ENCODE results near the gene LIG1. TPM values are rescaled to one million over a fixed set of nuclear protein-coding genes. Genes with fewer than 3 reads are reported as not detected.

Gene LIG1
- total and polyA plus RNA-seq, 7 donors: 2.6 to 5.2 (median 3.3) TPM

DNA sequence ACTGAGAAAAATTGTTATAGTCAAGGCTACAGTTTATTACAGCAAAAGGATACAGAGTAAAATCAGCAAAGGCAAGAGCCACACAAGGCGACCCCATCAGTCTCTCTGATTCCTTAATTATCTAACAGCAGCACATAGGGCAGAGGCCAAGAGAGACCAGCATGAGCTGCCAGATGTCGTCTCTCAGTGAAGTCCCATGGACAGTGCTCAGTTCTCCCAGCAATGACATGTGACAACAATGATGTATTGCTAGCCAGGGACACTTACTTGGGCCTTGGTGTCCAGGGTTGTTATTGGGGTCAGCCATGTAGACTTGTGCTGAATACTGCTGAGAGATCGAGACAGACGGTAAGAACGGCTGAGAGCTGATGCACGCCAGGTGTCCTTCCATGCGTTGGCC is 22.6 kb upstream of the LIG1 start:
- no peak for DNase-seq
- intact Hi-C loops (cut with DNase I): no loop called here
- Histone ChIP-seq H3K4me1 (no peaks in the 10 kb centered on the region), H3K4me3 (no peak overlapping the region), H3K9me3 (no peaks in the 10 kb centered on the region), H3K27me3 (ENCODE audit: insufficient read depth in 3 of 3, low read length in 2 of 3) (peaks cover 0 to 2% (median 0%) of the 10 kb centered on the region in 3 donors), H3K27ac (no peak overlapping the region), H3K36me3 (ENCODE audit: insufficient read depth in 1 of 2, low read depth in 1 of 2) (no peaks in the 10 kb centered on the region)
- ATAC-seq: no peak
- 69 to 74% (median 69%) methylated on average over 7 of the region's 7 CpGs for WGBS, 3 donors
- TF ChIP-seq, protein P1, sequence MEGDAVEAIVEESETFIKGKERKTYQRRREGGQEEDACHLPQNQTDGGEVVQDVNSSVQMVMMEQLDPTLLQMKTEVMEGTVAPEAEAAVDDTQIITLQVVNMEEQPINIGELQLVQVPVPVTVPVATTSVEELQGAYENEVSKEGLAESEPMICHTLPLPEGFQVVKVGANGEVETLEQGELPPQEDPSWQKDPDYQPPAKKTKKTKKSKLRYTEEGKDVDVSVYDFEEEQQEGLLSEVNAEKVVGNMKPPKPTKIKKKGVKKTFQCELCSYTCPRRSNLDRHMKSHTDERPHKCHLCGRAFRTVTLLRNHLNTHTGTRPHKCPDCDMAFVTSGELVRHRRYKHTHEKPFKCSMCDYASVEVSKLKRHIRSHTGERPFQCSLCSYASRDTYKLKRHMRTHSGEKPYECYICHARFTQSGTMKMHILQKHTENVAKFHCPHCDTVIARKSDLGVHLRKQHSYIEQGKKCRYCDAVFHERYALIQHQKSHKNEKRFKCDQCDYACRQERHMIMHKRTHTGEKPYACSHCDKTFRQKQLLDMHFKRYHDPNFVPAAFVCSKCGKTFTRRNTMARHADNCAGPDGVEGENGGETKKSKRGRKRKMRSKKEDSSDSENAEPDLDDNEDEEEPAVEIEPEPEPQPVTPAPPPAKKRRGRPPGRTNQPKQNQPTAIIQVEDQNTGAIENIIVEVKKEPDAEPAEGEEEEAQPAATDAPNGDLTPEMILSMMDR (IDR thresholded peaks at IDR 0.05): no peak

DNA sequence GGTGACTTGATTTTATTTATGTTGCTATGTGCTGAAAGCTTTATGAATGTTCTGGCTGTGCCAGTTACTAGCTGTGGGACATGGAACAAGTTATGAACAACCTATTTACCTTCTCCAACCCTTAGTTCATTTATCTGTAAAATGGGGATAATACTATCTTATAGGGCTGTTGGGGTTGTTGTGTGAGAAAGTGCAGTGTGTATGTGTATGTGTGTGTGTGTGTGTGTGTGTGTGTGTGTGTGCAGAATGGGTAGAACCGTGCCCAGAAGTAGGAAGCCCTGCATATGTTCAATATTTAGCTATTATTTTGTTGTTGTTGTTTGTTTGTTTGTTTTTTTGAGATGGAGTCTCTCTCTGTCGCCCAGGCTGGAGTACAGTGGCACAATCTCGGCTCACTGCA is 20.7 kb upstream of the LIG1 start:
- no peak for ATAC-seq
- no peak for DNase-seq
- Histone ChIP-seq H3K4me1 (no peaks in the 10 kb centered on the region), H3K9me3 (no peaks in the 10 kb centered on the region), H3K36me3 (ENCODE audit: insufficient read depth in 1 of 2, low read depth in 1 of 2) (no peaks in the 10 kb centered on the region), H3K27ac (no peak overlapping the region), H3K27me3 (ENCODE audit: insufficient read depth in 3 of 3, low read length in 2 of 3) (peaks cover 0 to 1% (median 0%) of the 10 kb centered on the region in 3 donors), H3K4me3 (no peak overlapping the region)
- WGBS, 3 donors: 87 to 92% (median 92%) methylated on average over 3 of the region's 3 CpGs
- TF ChIP-seq, protein P1 (IDR thresholded peaks at IDR 0.05): no peak
- intact Hi-C loops (cut with DNase I): no loop called here

DNA sequence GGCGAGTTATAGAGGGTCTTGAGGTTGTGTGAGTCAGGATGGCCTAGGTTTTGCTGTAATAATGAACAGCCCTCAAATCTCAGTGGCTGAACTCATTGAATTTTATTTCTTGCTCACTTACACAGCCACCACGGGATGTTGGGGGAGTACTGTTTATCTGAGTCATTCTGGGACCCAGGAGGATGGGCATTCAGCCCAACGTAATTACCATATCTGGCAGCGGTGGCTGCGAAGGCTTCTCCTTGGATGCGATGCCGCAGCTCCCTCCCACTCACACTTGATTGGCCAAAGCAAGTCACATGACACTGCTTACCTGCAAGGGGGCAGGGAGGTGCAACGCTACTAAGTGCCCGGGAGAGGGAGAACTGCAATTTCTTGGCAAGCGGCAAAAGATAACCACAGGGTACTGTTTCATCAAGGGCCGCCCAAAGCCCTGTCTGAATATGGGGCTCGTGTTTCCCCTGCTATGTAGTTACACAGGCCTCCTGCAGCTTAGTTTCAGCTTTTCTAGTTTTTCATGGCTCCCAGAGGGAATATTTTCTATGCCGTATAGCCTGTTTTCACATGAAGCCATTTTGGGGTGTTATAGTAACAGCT is 20.2 kb upstream of the LIG1 start:
- ATAC-seq (peak in 2 of 4 donors; percentile 34 to 48), DNase-seq (no peak)
- H3K4me1 ChIP-seq: no peaks in the 10 kb centered on the region
- intact Hi-C loops (cut with DNase I): no loop called here
- H3K27me3 ChIP-seq (ENCODE audit: insufficient read depth in 3 of 3, low read length in 2 of 3): no peaks in the 10 kb centered on the region
- TF ChIP-seq, protein P1 (IDR thresholded peaks at IDR 0.05): no peak
- H3K9me3 ChIP-seq: no peaks in the 10 kb centered on the region
- H3K4me3 ChIP-seq: no peak overlapping the region
- 64 to 69% (median 65%) methylated on average over 13 of the region's 13 CpGs for WGBS, 3 donors
- H3K27ac ChIP-seq: no peak overlapping the region
- no peaks in the 10 kb centered on the region for H3K36me3 ChIP-seq (ENCODE audit: insufficient read depth in 1 of 2, low read depth in 1 of 2)

DNA sequence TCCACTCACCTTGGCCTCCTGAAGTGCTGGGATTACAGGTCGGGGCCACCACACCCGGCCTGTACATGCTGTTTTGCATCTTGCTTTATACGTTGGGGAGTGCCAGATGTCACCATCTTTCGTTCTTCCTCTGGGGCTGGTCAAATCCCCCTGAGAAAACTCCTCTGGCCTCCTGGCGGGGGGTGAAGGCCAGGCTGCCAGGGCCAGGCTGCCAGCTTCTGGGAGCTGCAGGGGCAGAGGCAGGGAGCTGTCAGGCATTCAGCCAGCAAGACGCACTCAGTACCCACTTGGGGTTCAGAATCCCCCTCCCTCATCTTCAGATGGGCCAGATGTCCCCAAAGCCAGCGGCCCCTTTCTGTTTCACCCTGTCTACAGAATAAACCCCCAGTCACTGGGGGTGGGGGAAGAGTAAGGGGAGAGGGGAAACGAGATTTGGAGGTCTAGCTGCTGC is 16.4 kb upstream of the LIG1 start:
- Histone ChIP-seq H3K27me3 (ENCODE audit: insufficient read depth in 3 of 3, low read length in 2 of 3) (no peaks in the 10 kb centered on the region), H3K27ac (no peak overlapping the region), H3K4me1 (no peaks in the 10 kb centered on the region), H3K36me3 (ENCODE audit: insufficient read depth in 1 of 2, low read depth in 1 of 2) (peaks cover 0 to 8% of the 10 kb centered on the region in 2 donors), H3K4me3 (no peak overlapping the region), H3K9me3 (no peaks in the 10 kb centered on the region)
- DNase-seq (no peak), ATAC-seq (no peak)
- intact Hi-C loops (cut with DNase I): no loop called here
- TF ChIP-seq, protein P1 (IDR thresholded peaks at IDR 0.05): no peak
- WGBS, 3 donors: 66 to 70% (median 67%) methylated on average over 8 of the region's 8 CpGs

DNA sequence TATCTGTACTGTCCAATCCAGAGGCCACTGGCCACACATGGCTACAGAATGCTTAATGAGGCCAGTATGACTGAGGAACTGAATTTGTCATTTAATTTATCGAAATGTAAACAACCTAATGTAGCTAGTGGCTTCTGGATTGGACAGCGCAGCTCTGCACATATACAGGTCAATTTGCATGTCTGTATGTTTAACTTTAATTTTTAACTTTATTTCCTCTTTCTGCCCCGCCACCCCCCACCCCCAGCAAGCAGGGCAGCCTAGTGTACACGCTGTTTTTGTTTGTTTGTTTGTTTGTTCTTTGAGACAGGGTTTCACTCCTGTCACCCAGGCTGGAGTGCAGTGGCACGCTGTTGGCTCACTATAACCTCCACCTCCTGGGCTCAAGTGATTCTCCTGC is 15.9 kb upstream of the LIG1 start:
- Histone ChIP-seq H3K27me3 (ENCODE audit: insufficient read depth in 3 of 3, low read length in 2 of 3) (no peaks in the 10 kb centered on the region), H3K4me3 (no peak overlapping the region), H3K36me3 (ENCODE audit: insufficient read depth in 1 of 2, low read depth in 1 of 2) (peaks cover 0 to 8% of the 10 kb centered on the region in 2 donors), H3K9me3 (peaks cover 3% of the 10 kb centered on the region), H3K27ac (no peak overlapping the region), H3K4me1 (no peaks in the 10 kb centered on the region)
- ATAC-seq: no peak
- WGBS, 3 donors: 92 to 97% (median 95%) methylated on average over 5 of the region's 5 CpGs
- DNase-seq: no peak
- TF ChIP-seq, protein P1 (IDR thresholded peaks at IDR 0.05): no peak
- intact Hi-C loops (cut with DNase I): no loop called here

Measured in psoas muscle (tissue), 8 donors.